Caco-2 (cell line): Measurements from ENCODE around the gene CRTAP. TPM values are rescaled to one million over a fixed set of nuclear protein-coding genes. Genes with fewer than 3 reads are reported as not detected.
"Not testable (repeated sequence)": the region's sequence is repeated elsewhere in the genome, so short reads cannot be mapped to it uniquely, and the experiment has no call there.

Source experiments
- BruUV-seq: library from RNA; stranded (reverse); fragments of 400-500 nt; replicated peaks from 2 replicates; lab custom pipeline; 2021; lab: Mats Ljungman, UMichigan
- CTCF ChIA-PET: fragments of 300-600 bp; sonication (Branson Sonifier 250); formaldehyde crosslinking; loops from one replicate; lab custom pipeline; 2022; ENCODE audit warnings: antibody characterized with exemption; lab: Charles Lee
- POLR2A ChIA-PET: fragments of 300-600 bp; sonication (Branson Sonifier 250); formaldehyde crosslinking; loops from one replicate; lab custom pipeline; 2022; ENCODE audit warnings: antibody characterized with exemption; lab: Charles Lee
- DNase-seq, 2 experiments: peaks; one replicate each; pipeline versions ENCODE4 v3.0.0 to v3.0.0-alpha.2; 2020 to 2022
- H3K27me3 ChIP-seq: replicated peaks from 2 replicates; pipeline ENCODE4 v1.6.0; 2011; ENCODE audit warnings: low read length; ENCODE audit not compliant: control insufficient read depth, insufficient read depth
- H3K36me3 ChIP-seq: 2 replicates; pipeline ENCODE4 v1.5.1; 2011; ENCODE audit warnings: low read length; ENCODE audit not compliant: control insufficient read depth, insufficient read depth
- H3K4me1 ChIP-seq: fragments of 250-450 bp; sonication (Bioruptor Pico); 2 replicates; pipeline ENCODE4 v1.5.1; 2020; ENCODE audit warnings: mild to moderate bottlenecking
- H3K4me3 ChIP-seq: 2 replicates; pipeline ENCODE4 v1.5.1; 2011; ENCODE audit warnings: low read depth, mild to moderate bottlenecking, control low read depth, low read length
- H3K9me3 ChIP-seq: fragments of 250-450 bp; sonication (Bioruptor Pico); 2 replicates; pipeline ENCODE4 v1.5.1; 2020; ENCODE audit warnings: mild to moderate bottlenecking, moderate library complexity
- H3K27ac Mint-ChIP-seq: one replicate; pipeline ENCODE4 v1.8.0; 2022; ENCODE audit warnings: mixed read lengths; ENCODE audit not compliant: unreplicated experiment
- H3K27me3 Mint-ChIP-seq: one replicate; pipeline ENCODE4 v1.8.0; 2022; ENCODE audit warnings: mixed read lengths; ENCODE audit not compliant: insufficient read depth, unreplicated experiment
- H3K36me3 Mint-ChIP-seq: one replicate; pipeline ENCODE4 v1.8.0; 2022; ENCODE audit warnings: mild to moderate bottlenecking, mixed read lengths; ENCODE audit not compliant: insufficient read depth, unreplicated experiment
- H3K4me1 Mint-ChIP-seq: one replicate; pipeline ENCODE4 v1.8.0; 2022; ENCODE audit warnings: low read depth, mixed read lengths; ENCODE audit not compliant: unreplicated experiment
- H3K4me3 Mint-ChIP-seq: one replicate; pipeline ENCODE4 v1.8.0; 2022; ENCODE audit warnings: mild to moderate bottlenecking, moderate library complexity, mixed read lengths; ENCODE audit not compliant: unreplicated experiment
- H3K9me3 Mint-ChIP-seq: one replicate; pipeline ENCODE4 v1.8.0; 2022; ENCODE audit warnings: mixed read lengths; ENCODE audit not compliant: unreplicated experiment
- CTCF ChIP-seq, 2 experiments: fragments of 200-600 bp in 1 of 2; IDR thresholded peaks; 1 replicate in 1 of 2; 2 replicates in 1 of 2; pipeline versions ENCODE4 v1.5.1 to v1.8.0; 2011 to 2022; ENCODE audit warnings: antibody characterized with exemption in 1 of 2, control low read depth in 1 of 2, inconsistent platforms in 1 of 2, low read depth in 1 of 2, low read length in 1 of 2, mild to moderate bottlenecking in 1 of 2, moderate library complexity in 1 of 2; ENCODE audit not compliant: insufficient read depth in 1 of 2, severe bottlenecking in 1 of 2, unreplicated experiment in 1 of 2
- intact Hi-C: fragments of 100-400 bp; cut with micrococcal nuclease; formaldehyde crosslinking; loops from one replicate; pipeline ENCODE4 v1.10.0; 2022; ENCODE audit not compliant: unreplicated experiment
- total RNA-seq: library from RNA; stranded (reverse); gene quantifications from 2 replicates; pipeline ENCODE4 v1.2.3, GENCODE V29; 2022

CRTAP gene
- total RNA-seq, 1 experiment from 2014 or later: 144 TPM

GRCh38 chr3:33174711-33175414 lies 61.0 kb downstream of the CRTAP start:
- POLR2A ChIA-PET: no interaction called here
- no peak for TF ChIP-seq CTCF (IDR thresholded peaks at IDR 0.05; ENCODE audit: insufficient read depth in 1 of 2, low read depth in 1 of 2, low read length in 1 of 2, severe bottlenecking in 1 of 2, unreplicated experiment in 1 of 2)
- Mint-ChIP-seq H3K36me3 (no peaks in the 10 kb centered on the region), H3K27ac (no peak overlapping the region), H3K9me3 (no peaks in the 10 kb centered on the region), H3K4me1 (peaks cover 12% of the 10 kb centered on the region), H3K4me3 (no peak overlapping the region), H3K27me3 (no peaks in the 10 kb centered on the region)
- no peaks in the 10 kb centered on the region for H3K36me3 ChIP-seq
- H3K4me3 ChIP-seq: no peak overlapping the region
- BruUV-seq: no TSS peak
- intact Hi-C loops: no loop called here
- CTCF ChIA-PET: no interaction called here
- DNase-seq: no peak
- H3K4me1 ChIP-seq: no peaks in the 10 kb centered on the region
- H3K27me3 ChIP-seq: no peaks in the 10 kb centered on the region
- H3K9me3 ChIP-seq: no peaks in the 10 kb centered on the region

GRCh38 chr3:33179132-33179531 lies 65.3 kb downstream of the CRTAP start:
- Mint-ChIP-seq H3K27me3 (no peaks in the 10 kb centered on the region), H3K36me3 (no peaks in the 10 kb centered on the region), H3K27ac (no peak overlapping the region), H3K9me3 (peaks cover 12% of the 10 kb centered on the region), H3K4me3 (no peak overlapping the region), H3K4me1 (no peaks in the 10 kb centered on the region)
- POLR2A ChIA-PET: no interaction called here
- Histone ChIP-seq H3K4me1 (peaks cover 5% of the 10 kb centered on the region; the same call in 1 of the 2 replicates), H3K9me3 (no peaks in the 10 kb centered on the region), H3K27me3 (no peaks in the 10 kb centered on the region), H3K4me3 (no peak overlapping the region), H3K36me3 (no peaks in the 10 kb centered on the region)
- BruUV-seq: no TSS peak
- DNase-seq: no peak
- CTCF ChIA-PET: interaction anchor here (0.6 kb wide), 1 partner anchor 98 kb away, joined by 3 read pairs; no protein-coding TSS in a partner anchor
- intact Hi-C loops: no loop called here
- TF ChIP-seq CTCF (IDR thresholded peaks at IDR 0.05; ENCODE audit: insufficient read depth in 1 of 2, low read depth in 1 of 2, low read length in 1 of 2, severe bottlenecking in 1 of 2, unreplicated experiment in 1 of 2): no peak

GRCh38 chr3:33181229-33181628 lies 67.4 kb downstream of the CRTAP start:
- Histone ChIP-seq H3K9me3 (no peaks in the 10 kb centered on the region), H3K4me3 (no peak overlapping the region), H3K27me3 (no peaks in the 10 kb centered on the region), H3K4me1 (peaks cover 5% of the 10 kb centered on the region; the same call in 1 of the 2 replicates), H3K36me3 (no peaks in the 10 kb centered on the region)
- no peaks in the 10 kb centered on the region for H3K27me3 Mint-ChIP-seq
- no TSS peak for BruUV-seq
- peak in 1 of 2 experiments; percentile 8 for DNase-seq
- ChIA-PET POLR2A (no interaction called here), CTCF (interaction anchor here (0.7 kb wide), 1 partner anchor 496 kb away, joined by 14 read pairs; the partner anchor contains the start of gene CNOT10)
- peaks cover 12% of the 10 kb centered on the region for H3K9me3 Mint-ChIP-seq
- intact Hi-C loops: no loop called here
- no peaks in the 10 kb centered on the region for H3K4me1 Mint-ChIP-seq
- TF ChIP-seq CTCF (IDR thresholded peaks at IDR 0.05; ENCODE audit: insufficient read depth in 1 of 2, low read depth in 1 of 2, low read length in 1 of 2, severe bottlenecking in 1 of 2, unreplicated experiment in 1 of 2): no peak
- no peak overlapping the region for H3K4me3 Mint-ChIP-seq
- no peaks in the 10 kb centered on the region for H3K36me3 Mint-ChIP-seq
- H3K27ac Mint-ChIP-seq: no peak overlapping the region

- CTCF ChIA-PET: interaction anchor here (0.7 kb wide), 1 partner anchor 496 kb away, joined by 14 read pairs; the partner anchor contains the start of gene CNOT10
- POLR2A ChIA-PET, H3K4me3 ChIP-seq, BruUV-seq, H3K4me1 ChIP-seq, H3K4me1 Mint-ChIP-seq, intact Hi-C loops, H3K36me3 ChIP-seq, H3K27me3 Mint-ChIP-seq, H3K27me3 ChIP-seq, DNase-seq, H3K9me3 ChIP-seq, H3K27ac Mint-ChIP-seq, H3K4me3 Mint-ChIP-seq, H3K36me3 Mint-ChIP-seq: not testable (repeated sequence)
- H3K9me3 Mint-ChIP-seq: peaks cover 12% of the 10 kb centered on the region
Observed at GRCh38 chr3:33181641-33182040, 67.8 kb downstream of the CRTAP start.
